A673 (cell line): ENCODE results near the gene MPP4. TPM values are rescaled to one million over a fixed set of nuclear protein-coding genes. Genes with fewer than 3 reads are reported as not detected.
A peak's percentile ranks its signal among the peaks of the same experiment; 100 is the strongest.

Experiments
- BruUV-seq: library from RNA; stranded (reverse); fragments of 400-500 nt; replicated peaks from 2 replicates; lab custom pipeline; 2021; lab: Mats Ljungman, UMichigan
- CTCF ChIA-PET: fragments of 300-600 bp; sonication (Branson Sonifier 250); formaldehyde crosslinking; loops from one replicate; lab custom pipeline; 2022; ENCODE audit warnings: antibody characterized with exemption; lab: Charles Lee
- POLR2A ChIA-PET: fragments of 300-600 bp; sonication (Branson Sonifier 250); formaldehyde crosslinking; loops from one replicate; lab custom pipeline; 2022; ENCODE audit warnings: antibody characterized with exemption; ENCODE audit not compliant: low non-redundant PET; lab: Charles Lee
- DNase-seq: peaks from one replicate; pipeline ENCODE4 v3.0.0-alpha.2; 2015; ENCODE audit warnings: low spot score
- H3K27ac ChIP-seq: fragments of 200-600 bp; sonication (generic); 2 replicates; pipeline ENCODE4 v1.5.1; 2016; ENCODE audit warnings: mixed run types, low read depth, mild to moderate bottlenecking, mixed read lengths, antibody characterized with exemption, low read length; ENCODE audit not compliant: poor library complexity, severe bottlenecking
- H3K27me3 ChIP-seq: fragments of 200-600 bp; sonication (generic); replicated peaks from 2 replicates; pipeline ENCODE4 v1.6.1; 2017; ENCODE audit warnings: mixed run types, low read depth, mild to moderate bottlenecking, mixed read lengths, antibody characterized with exemption, low read length; ENCODE audit not compliant: insufficient read depth, poor library complexity
- H3K36me3 ChIP-seq: fragments of 200-600 bp; sonication (generic); 2 replicates; pipeline ENCODE4 v1.6.1; 2016; ENCODE audit warnings: mixed run types, mild to moderate bottlenecking, mixed read lengths, antibody characterized with exemption, low read length; ENCODE audit not compliant: insufficient read depth, poor library complexity, severe bottlenecking
- H3K4me1 ChIP-seq: fragments of 200-600 bp; sonication (generic); 2 replicates; pipeline ENCODE4 v1.6.1; 2017; ENCODE audit warnings: mixed run types, mild to moderate bottlenecking, mixed read lengths, antibody characterized with exemption, low read length; ENCODE audit not compliant: insufficient read depth, poor library complexity, severe bottlenecking
- H3K4me3 ChIP-seq: fragments of 200-600 bp; sonication (generic); 2 replicates; pipeline ENCODE4 v1.5.1; 2016; ENCODE audit warnings: low read depth, mixed run types, mild to moderate bottlenecking, mixed read lengths, low read length; ENCODE audit not compliant: poor library complexity, severe bottlenecking
- H3K9me3 ChIP-seq: fragments of 200-600 bp; sonication (generic); 2 replicates; pipeline ENCODE4 v1.6.1; 2016; ENCODE audit warnings: mixed run types, low read depth, mild to moderate bottlenecking, mixed read lengths, antibody characterized with exemption, low read length; ENCODE audit not compliant: poor library complexity, severe bottlenecking
- EZH2 ChIP-seq: fragments of 200-600 bp; sonication (generic); IDR thresholded peaks from 2 replicates; pipeline ENCODE4 v1.6.1; 2017; ENCODE audit warnings: borderline replicate concordance, low read depth, mild to moderate bottlenecking, mixed read lengths, antibody characterized with exemption, low read length; ENCODE audit not compliant: poor library complexity, severe bottlenecking
- intact Hi-C: fragments of 100-400 bp; cut with micrococcal nuclease; formaldehyde crosslinking; loops from one replicate; pipeline ENCODE4 v1.10.0; 2022; ENCODE audit not compliant: unreplicated experiment
- total RNA-seq: library from RNA; stranded (reverse); gene quantifications from 2 replicates; pipeline ENCODE4 v1.2.3, GENCODE V29; 2021
- TF ChIP-seq, protein P1 (sequence below): fragments of 300-800, 200-600 bp; sonication (generic); conservative IDR thresholded peaks from 2 replicates; pipeline ENCODE4 v1.5.1; 2017; ENCODE audit warnings: low read depth, mild to moderate bottlenecking, antibody characterized with exemption, low read length, moderate library complexity, mixed read lengths

The MPP4 gene
- total RNA-seq, 1 experiment from 2014 or later, result 1.6 TPM

GRCh38 chr2:201638326-201638725 is 60.1 kb downstream of the MPP4 start:
- Histone ChIP-seq H3K9me3 (no peaks in the 10 kb centered on the region), H3K36me3 (peaks cover 30% of the 10 kb centered on the region), H3K4me1 (peaks cover 8% of the 10 kb centered on the region), H3K27ac (no peak overlapping the region), H3K27me3 (no peaks in the 10 kb centered on the region), H3K4me3 (no peak overlapping the region)
- no peak for DNase-seq
- no TSS peak for BruUV-seq
- CTCF ChIA-PET, result no interaction called here
- POLR2A ChIA-PET, result no interaction called here
- TF ChIP-seq, protein P1, sequence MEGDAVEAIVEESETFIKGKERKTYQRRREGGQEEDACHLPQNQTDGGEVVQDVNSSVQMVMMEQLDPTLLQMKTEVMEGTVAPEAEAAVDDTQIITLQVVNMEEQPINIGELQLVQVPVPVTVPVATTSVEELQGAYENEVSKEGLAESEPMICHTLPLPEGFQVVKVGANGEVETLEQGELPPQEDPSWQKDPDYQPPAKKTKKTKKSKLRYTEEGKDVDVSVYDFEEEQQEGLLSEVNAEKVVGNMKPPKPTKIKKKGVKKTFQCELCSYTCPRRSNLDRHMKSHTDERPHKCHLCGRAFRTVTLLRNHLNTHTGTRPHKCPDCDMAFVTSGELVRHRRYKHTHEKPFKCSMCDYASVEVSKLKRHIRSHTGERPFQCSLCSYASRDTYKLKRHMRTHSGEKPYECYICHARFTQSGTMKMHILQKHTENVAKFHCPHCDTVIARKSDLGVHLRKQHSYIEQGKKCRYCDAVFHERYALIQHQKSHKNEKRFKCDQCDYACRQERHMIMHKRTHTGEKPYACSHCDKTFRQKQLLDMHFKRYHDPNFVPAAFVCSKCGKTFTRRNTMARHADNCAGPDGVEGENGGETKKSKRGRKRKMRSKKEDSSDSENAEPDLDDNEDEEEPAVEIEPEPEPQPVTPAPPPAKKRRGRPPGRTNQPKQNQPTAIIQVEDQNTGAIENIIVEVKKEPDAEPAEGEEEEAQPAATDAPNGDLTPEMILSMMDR, result no peak
- no peak for TF ChIP-seq EZH2
- intact Hi-C loops, result no loop called here

- intact Hi-C loops, result no loop called here
- H3K9me3 ChIP-seq, result no peaks in the 10 kb centered on the region
- H3K4me1 ChIP-seq, result no peaks in the 10 kb centered on the region
- ChIA-PET CTCF (no interaction called here), POLR2A (no interaction called here)
- no peak for DNase-seq
- H3K36me3 ChIP-seq, result peaks cover 59% of the 10 kb centered on the region
- H3K27ac ChIP-seq, result no peak overlapping the region
- TF ChIP-seq EZH2, result no peak
- TF ChIP-seq, protein P1, result no peak
- no peaks in the 10 kb centered on the region for H3K27me3 ChIP-seq
- no peak overlapping the region for H3K4me3 ChIP-seq
- no TSS peak for BruUV-seq
Measured at GRCh38 chr2:201633661-201634249, 64.7 kb downstream of the MPP4 start.

- no peak for DNase-seq
Measured at GRCh38 chr2:201631041-201631440, 67.4 kb downstream of the MPP4 start.

More at GRCh38 chr2:201631041-201631440, 67.4 kb downstream of the MPP4 start:
- intact Hi-C loops, result no loop called here
- H3K4me3 ChIP-seq, result no peak overlapping the region
- no peaks in the 10 kb centered on the region for H3K27me3 ChIP-seq
- no TSS peak for BruUV-seq
- no peak for TF ChIP-seq EZH2
- TF ChIP-seq, protein P1, result no peak
- ChIA-PET CTCF (no interaction called here), POLR2A (no interaction called here)
- no peaks in the 10 kb centered on the region for H3K4me1 ChIP-seq
- H3K27ac ChIP-seq, result peak overlapping the region; percentile 20
- H3K9me3 ChIP-seq, result no peaks in the 10 kb centered on the region
- peaks cover 68% of the 10 kb centered on the region for H3K36me3 ChIP-seq
